HG02870 (cell line): ENCODE results near the gene TOGARAM2.

Experiments used
- ATAC-seq: cut with Tn5 transposase; IDR thresholded peaks from one replicate; pipeline ENCODE4 v1.9.1; 2021; ENCODE audit warnings: mild to moderate bottlenecking, moderate library complexity; ENCODE audit not compliant: unreplicated experiment

TOGARAM2 gene

DNA sequence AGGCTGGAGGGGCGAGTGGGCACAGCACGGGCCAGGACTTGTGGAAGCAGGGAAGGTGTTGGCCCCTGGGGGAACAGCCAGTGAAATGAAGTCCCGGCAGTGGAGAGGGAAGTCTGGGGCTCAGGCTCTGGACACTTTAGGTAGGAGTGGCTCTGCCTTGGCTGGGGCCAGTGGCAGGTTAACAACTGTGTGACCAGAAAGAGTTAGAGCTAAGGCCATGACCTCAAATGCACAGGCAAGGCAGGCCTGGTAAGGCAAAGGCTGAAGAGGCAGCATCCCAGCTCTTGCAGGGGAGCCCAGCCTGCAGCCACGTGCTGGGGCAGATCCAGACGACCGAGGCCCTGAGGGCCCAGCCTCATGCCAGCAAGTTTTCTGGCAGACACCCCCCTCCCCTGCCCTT lies 71.7 kb downstream of the TOGARAM2 start:
- no peak for ATAC-seq

DNA sequence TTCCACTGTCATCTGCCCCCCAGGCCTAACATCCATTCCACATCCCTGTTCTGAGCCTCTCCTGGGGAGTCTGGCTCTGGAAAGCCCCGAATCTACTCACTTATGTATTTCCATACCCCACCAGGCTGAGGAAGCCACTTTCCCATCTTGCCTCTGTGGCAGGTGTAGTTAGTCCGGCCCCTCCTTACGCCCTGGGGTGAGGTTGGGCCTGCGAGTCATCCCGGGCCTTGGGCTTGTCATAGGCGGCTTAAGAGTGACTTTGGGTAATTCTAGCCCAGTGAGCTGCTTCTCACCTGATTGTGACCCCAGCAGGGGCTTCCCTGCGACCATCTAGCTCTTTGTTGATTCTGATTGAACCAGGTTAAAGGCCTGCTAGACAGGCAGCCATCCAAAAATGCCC lies 72.1 kb downstream of the TOGARAM2 start:
- no peak for ATAC-seq

DNA sequence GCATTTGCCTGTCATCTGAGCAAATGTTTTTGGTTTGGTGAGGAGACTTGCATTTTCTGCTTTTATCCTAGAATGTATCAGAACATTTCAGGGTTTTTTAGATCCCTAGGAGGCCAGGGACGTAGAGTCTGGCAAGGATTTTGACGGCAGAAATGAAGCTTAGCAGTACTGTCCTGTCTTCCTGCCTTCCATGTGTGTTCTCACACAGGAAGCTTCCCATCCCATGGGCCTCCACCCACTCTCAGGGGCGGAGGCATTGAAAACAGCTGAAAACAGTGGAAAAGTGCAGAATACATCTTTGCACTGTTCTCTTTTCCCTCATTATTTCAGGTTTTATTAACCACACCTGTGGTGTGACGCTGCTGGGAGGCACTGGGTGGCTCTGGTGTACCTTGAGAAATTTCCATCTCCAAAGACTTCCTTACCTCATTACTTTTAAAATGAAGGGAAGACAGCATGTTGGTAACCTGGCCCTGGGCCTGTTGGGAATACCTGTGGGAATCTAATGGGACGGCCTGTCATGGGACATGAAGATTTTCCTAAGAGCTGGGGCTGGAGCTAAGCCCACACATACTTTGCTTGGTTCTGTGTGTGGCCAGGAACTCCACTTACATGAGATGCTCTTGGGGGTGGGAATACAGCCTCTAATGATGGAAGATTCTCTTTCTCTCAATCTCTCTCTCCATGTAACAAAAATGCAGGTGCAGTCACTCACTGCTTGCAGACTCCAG lies 72.7 kb downstream of the TOGARAM2 start:
- ATAC-seq: no peak

DNA sequence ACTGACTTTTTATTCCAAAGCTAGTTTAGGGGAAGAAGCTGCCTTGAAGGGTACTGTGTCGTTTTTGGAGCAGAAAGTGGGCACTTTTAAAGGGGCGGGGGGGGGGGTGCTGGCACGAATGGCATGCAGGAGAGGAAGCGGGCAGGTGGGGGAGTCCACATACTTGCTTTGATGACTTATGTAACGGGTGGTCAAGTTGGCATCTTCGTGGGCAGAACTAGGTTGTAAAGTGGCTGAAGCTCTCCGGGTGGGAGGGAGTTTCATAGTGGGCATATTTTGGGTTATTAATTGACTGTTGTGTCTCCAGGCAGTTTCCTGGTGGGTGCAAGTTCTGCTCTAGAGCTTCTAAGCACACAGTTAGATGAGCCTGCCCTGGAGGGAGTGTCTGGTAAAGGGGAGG lies 73.3 kb downstream of the TOGARAM2 start:
- ATAC-seq: no peak

DNA sequence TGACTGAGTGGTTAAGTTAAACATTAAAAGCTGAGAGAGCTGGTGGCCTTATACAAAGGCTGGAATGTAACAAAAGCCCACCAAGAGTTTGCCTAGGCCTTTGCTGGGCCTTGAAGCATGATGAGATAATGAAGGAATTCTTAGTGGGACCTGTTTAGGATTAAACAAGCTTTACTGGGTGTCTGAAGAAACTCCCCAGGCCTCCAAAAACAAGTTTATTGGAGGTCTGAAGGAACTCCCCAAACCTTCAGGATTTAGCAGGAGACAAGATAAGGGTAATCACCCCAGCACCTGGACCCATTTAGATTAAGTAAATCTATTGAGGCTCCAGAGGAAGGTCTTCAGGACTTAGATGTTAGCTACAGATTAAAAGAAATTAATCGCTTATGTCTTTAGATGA lies 74.5 kb downstream of the TOGARAM2 start:
- ATAC-seq: no peak

GRCh38 chr2:29056452-29056851 lies 75.4 kb downstream of the TOGARAM2 start:
- no peak for ATAC-seq

DNA sequence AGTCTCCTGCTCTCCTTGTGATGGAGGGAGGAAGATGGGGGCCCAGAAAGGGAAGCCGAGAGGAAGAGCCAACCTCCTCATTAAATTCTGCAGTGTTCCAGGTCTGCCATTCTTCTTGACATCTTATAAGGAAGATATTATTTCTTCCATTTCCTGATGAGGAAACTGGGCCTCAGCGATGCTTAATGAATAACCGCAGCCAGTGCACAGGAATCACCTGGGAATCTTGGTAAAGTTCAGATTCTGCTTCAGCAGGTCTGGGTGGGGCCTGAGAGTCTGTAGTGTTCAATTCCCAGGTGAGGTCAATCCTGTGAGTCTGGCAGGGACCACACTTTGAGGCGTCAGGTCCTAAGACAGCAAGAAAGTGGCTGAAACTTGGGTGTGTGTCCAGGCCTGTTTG lies 75.9 kb downstream of the TOGARAM2 start:
- no peak for ATAC-seq

DNA sequence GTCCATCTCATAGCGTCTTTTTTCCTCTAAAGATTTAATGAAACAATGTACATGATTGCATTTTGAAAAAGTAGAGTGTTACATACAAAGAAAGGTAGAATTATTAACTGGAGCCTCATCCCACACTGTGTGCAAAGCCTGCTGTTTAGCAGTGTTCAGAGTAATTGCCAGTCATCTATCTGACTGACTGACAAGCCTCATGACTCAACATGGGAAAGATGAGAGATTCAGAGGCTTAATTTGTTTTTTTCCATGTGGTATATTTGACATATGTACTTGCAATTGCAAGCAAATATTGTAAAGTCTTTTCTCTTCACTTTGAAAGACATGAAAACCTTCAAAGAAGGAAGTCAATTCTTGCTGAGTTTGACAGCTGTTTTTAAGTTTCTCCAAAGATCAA lies 78.5 kb downstream of the TOGARAM2 start:
- no peak for ATAC-seq

GRCh38 chr2:29060441-29060840 lies 79.3 kb downstream of the TOGARAM2 start:
- ATAC-seq: no peak

DNA sequence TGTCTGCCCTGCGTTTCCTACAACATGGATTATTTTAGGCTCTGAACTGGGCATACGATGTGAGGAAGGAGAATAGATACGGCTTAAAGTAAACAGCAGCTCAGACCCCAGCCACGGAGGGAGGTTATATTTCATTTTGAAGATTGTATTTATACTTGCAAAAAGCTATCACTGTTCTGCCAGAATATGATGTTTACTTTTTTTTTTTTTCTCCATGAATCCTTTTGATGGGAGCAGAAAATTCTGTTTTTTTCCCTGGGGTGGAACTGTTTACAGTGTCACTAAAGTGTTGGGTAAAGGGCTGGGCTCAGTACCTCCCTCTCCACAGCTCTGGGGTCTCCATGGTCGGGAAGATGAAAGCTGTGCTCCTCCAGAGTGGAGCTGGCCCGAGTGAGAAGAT lies 80.1 kb downstream of the TOGARAM2 start:
- no peak for ATAC-seq

GRCh38 chr2:29061616-29062015 lies 80.5 kb downstream of the TOGARAM2 start:
- no peak for ATAC-seq

- no peak for ATAC-seq
Observed at GRCh38 chr2:29062371-29062770, 81.3 kb downstream of the TOGARAM2 start.

DNA sequence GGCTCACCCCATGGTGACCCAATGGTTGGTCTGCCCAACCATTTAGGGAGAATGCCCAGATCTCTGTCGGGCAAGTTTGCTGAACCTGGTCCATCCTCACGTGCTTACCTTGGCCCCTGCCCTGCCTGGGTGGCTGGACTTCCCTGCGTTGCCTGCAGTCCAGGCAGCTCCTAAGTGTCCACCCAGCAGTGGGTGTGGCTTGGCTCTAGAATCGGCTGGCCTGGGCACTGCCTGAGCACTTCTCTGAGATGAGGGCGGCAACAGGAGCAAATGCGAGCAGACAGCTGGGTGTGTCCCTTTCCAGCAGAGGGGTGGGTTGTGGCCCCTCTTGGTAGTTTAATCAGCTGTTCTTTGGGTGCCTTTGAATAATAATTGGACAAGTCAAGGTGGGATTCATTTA lies 82.0 kb downstream of the TOGARAM2 start:
- ATAC-seq: no peak

GRCh38 chr2:29063646-29064345 lies 82.7 kb downstream of the TOGARAM2 start:
- no peak for ATAC-seq

GRCh38 chr2:29064346-29064715 lies 83.2 kb downstream of the TOGARAM2 start:
- no peak for ATAC-seq

DNA sequence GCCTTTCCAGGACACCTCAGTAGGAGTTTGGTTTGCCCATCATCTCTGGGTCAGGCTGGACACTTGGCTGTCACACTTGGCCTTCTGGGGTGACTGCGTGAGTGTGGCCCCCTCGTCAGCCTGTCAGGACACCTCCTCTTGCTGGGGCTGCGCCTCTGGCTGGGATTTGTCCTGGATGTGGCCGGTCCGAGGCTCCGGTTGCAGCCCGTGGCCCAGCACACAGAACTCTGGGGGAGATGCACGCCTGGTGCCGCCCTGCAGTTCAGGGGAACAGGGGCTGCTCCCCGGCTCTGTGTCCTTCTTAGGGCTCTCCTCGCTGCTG lies 83.6 kb downstream of the TOGARAM2 start:
- ATAC-seq: no peak

DNA sequence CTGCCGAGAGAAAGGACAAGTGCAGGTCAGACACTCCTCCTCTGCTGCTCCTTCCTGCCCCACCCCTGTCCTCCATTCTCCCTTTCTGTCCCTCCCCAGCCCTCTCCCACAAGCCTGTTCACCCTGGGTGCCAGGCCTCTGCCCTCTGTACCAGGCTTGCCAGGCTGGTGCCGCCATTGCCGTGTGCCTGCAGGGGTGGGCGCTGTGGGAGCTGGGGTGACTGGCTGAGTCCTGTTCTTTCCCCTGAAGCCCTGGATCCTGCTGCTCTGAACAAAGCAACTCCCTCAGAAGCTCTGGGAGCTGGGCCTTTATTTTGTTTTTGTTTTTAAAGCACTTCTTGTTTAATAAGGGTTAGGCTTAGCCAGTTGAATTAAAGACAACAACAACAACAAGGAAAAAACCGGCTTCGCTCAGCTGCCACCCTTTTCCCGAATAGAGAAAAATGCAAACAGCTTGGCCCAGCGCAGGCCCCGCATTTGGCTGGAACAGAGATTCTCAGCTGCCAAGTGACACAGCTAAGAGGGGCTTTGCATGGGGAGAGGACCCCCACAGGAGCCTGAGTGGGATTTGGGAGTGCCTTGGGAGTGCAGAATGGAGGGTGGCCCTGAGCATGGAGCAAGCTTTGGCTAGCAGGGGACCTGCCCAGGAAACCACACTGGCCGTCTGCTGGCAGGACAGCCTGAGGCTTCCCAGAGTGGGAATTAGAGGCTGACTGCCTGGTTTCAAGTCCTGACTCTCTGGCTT lies 84.1 kb downstream of the TOGARAM2 start:
- ATAC-seq: no peak

GRCh38 chr2:29066271-29066860 lies 85.3 kb downstream of the TOGARAM2 start:
- no peak for ATAC-seq

- no peak for ATAC-seq
Observed at GRCh38 chr2:29066997-29067605, 86.0 kb downstream of the TOGARAM2 start.

DNA sequence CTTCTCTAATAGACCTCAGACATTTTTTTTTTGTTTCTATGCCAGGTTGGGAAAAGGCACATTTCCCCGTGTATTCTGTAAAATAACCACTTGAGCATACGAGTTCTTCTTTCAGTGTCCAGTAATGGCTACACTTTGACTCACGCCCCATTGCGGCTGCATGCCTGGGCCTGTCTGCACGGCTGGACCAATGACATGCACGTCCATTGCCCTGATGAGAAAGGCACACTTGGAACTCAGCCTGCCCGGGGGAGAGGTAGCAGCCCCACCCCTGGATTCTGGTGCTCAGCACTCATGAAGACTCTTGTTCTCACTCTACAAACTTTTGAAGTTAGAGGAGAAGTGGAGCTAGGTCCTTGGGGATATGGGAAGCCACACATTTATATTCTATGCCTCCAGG lies 87.4 kb downstream of the TOGARAM2 start:
- ATAC-seq: no peak

DNA sequence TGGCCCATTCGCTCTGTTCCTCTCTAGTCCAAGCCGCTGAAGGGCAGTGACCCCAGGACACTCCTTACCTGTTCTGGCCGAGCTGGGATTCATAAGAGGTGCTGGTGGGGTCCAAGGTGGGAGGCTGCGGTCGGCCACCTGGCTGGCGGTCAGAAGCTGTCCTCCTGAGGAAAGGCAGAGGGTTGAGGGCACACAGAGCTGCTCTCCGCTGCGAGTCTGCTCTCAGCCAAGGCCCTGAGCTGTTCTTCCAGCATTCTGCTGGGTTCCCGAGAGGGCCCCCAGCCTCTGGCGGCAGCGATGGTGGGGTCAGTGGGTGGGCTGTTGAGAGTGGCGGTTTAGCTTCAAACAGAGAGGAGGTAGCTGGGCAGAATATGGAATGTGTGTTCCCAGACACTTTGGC lies 89.4 kb downstream of the TOGARAM2 start:
- no peak for ATAC-seq
